HG03139 (cell line): ENCODE measurements around the gene AIG1.
"Not testable (repeated sequence)": the region's sequence is repeated elsewhere in the genome, so short reads cannot be mapped to it uniquely, and the experiment has no call there.

Experiments
- ATAC-seq: cut with Tn5 transposase; IDR thresholded peaks from one replicate; pipeline ENCODE4 v1.9.1; 2021; ENCODE audit not compliant: unreplicated experiment

The AIG1 gene

GRCh38 chr6:143125864-143126573 is 65.3 kb downstream of the AIG1 start:
- ATAC-seq, result no peak

GRCh38 chr6:143126574-143126941 is 65.9 kb downstream of the AIG1 start:
- no peak for ATAC-seq

- no peak for ATAC-seq
These were observed 67.4 kb downstream of the AIG1 start for GRCh38 chr6:143127941-143128680.

- no peak for ATAC-seq
These were observed 68.0 kb downstream of the AIG1 start for GRCh38 chr6:143128681-143129015.

GRCh38 chr6:143130928-143131327 is 70.2 kb downstream of the AIG1 start:
- no peak for ATAC-seq

- ATAC-seq, result no peak
These were observed 74.6 kb downstream of the AIG1 start for GRCh38 chr6:143135325-143135724.

GRCh38 chr6:143135797-143136561 is 75.3 kb downstream of the AIG1 start:
- ATAC-seq, result no peak

- no peak for ATAC-seq
These were observed 76.0 kb downstream of the AIG1 start for GRCh38 chr6:143136647-143137046.

GRCh38 chr6:143139239-143139784 is 78.6 kb downstream of the AIG1 start:
- no peak for ATAC-seq

- not testable (repeated sequence) for ATAC-seq
These were observed 79.2 kb downstream of the AIG1 start for GRCh38 chr6:143139884-143140283.

- no peak for ATAC-seq
These were observed 80.1 kb downstream of the AIG1 start for GRCh38 chr6:143140767-143141166.

- ATAC-seq, result no peak
These were observed 80.8 kb downstream of the AIG1 start for GRCh38 chr6:143141442-143141841.

- no peak for ATAC-seq
These were observed 85.6 kb downstream of the AIG1 start for GRCh38 chr6:143146186-143146851.

- no peak for ATAC-seq
These were observed 89.1 kb downstream of the AIG1 start for GRCh38 chr6:143149771-143150170.

GRCh38 chr6:143150281-143150680 is 89.6 kb downstream of the AIG1 start:
- ATAC-seq, result no peak

- ATAC-seq, result no peak
These were observed 90.7 kb downstream of the AIG1 start for GRCh38 chr6:143151381-143151780.

- ATAC-seq, result no peak
These were observed 95.0 kb downstream of the AIG1 start for GRCh38 chr6:143155681-143156080.

- no peak for ATAC-seq
These were observed 96.4 kb downstream of the AIG1 start for GRCh38 chr6:143157131-143157530.

- no peak for ATAC-seq
These were observed 97.5 kb downstream of the AIG1 start for GRCh38 chr6:143158113-143158581.

GRCh38 chr6:143159001-143159400 is 98.3 kb downstream of the AIG1 start:
- ATAC-seq, result no peak

- no peak for ATAC-seq
These were observed 99.3 kb downstream of the AIG1 start for GRCh38 chr6:143160015-143160414.
